Lower lobe of right lung (tissue), 2 donors: Measurements from ENCODE around the gene MDM2. TPM values are rescaled to one million over a fixed set of nuclear protein-coding genes. Genes with fewer than 3 reads are reported as not detected.
"Not testable (repeated sequence)": the region's sequence is repeated elsewhere in the genome, so short reads cannot be mapped to it uniquely, and the experiment has no call there.

Experiments used
- ATAC-seq, 2 donors: fragments of 200-7000 bp; cut with Tn5 transposase; one replicate each; pipeline ENCODE4 v1.9.1; 2020 to 2022; ENCODE audit warnings: mild to moderate bottlenecking in 2 of 2, moderate library complexity in 2 of 2
- DNase-seq: peaks from one replicate; pipeline ENCODE4 v3.0.0-alpha.2; 2020
- H3K27ac ChIP-seq: fragments of 200-600 bp; one replicate; pipeline ENCODE4 v1.8.0; 2022
- H3K27me3 ChIP-seq: fragments of 200-600 bp; one replicate; pipeline ENCODE4 v1.8.0; 2022; ENCODE audit warnings: low read depth
- H3K36me3 ChIP-seq: fragments of 200-600 bp; one replicate; pipeline ENCODE4 v1.8.0; 2022; ENCODE audit warnings: mild to moderate bottlenecking
- H3K4me1 ChIP-seq: fragments of 200-600 bp; one replicate; pipeline ENCODE4 v1.8.0; 2022
- H3K4me3 ChIP-seq: fragments of 200-600 bp; one replicate; pipeline ENCODE4 v1.8.0; 2022; ENCODE audit warnings: mild to moderate bottlenecking
- H3K9me3 ChIP-seq: fragments of 200-600 bp; one replicate; pipeline ENCODE4 v1.8.0; 2022
- CTCF ChIP-seq: fragments of 200-600 bp; IDR thresholded peaks from one replicate; pipeline ENCODE4 v1.8.0; 2022; ENCODE audit warnings: antibody characterized with exemption, mild to moderate bottlenecking
- intact Hi-C: fragments of 100-400 bp; cut with DNase I; formaldehyde crosslinking; loops from one replicate; pipeline ENCODE4 v1.11.0; 2022
- total RNA-seq: library from RNA; stranded (reverse); fragmentation: NEBNext Ultra II Directional; extraction: Animal tissue kit (Norgen Biotek cat#: 25700); gene quantifications from one replicate; pipeline ENCODE4 v1.2.1, GENCODE V29; 2021
- donor health status: DM: no; HTN: yes; CAD: no; lungs with severe emphysema.

MDM2 gene
- total RNA-seq, 1 donor from 2014 or later = 136 TPM

GRCh38 chr12:68809190-68810026 lies 1.4 kb downstream of the MDM2 start:
- Histone ChIP-seq H3K36me3 (peaks cover 52% of the 10 kb centered on the region), H3K9me3 (no peaks in the 10 kb centered on the region), H3K4me3 (peak overlapping the region; percentile 94), H3K4me1 (peaks cover 54% of the 10 kb centered on the region), H3K27ac (peak overlapping the region; percentile 99), H3K27me3 (no peaks in the 10 kb centered on the region)
- intact Hi-C loops = no loop called here
- ATAC-seq = no peak
- no peak for DNase-seq
- no peak for TF ChIP-seq CTCF

DNA sequence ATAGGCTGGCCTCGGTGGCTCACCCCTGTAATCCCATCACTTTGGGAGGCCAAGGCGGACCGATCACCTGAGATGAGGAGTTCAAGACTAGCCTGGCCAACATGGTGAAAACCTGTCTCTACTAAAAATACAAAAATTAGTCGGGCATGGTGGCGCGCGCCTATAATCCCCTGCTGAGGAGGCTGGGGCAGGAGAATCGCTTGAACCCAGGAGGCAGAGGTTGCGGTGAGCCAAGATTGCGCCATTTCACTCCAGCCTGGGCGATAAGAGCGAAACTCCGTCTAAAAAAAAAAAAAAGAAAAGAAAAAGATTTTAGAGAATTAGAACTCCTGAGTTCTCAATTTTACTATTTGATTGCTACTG lies 2.0 kb downstream of the MDM2 start:
- ATAC-seq, H3K9me3 ChIP-seq, H3K27ac ChIP-seq, intact Hi-C loops, H3K27me3 ChIP-seq, DNase-seq: not testable (repeated sequence)
- Histone ChIP-seq H3K4me1 (peaks cover 60% of the 10 kb centered on the region), H3K4me3 (peak overlapping the region; percentile 94), H3K36me3 (peaks cover 58% of the 10 kb centered on the region)

DNA sequence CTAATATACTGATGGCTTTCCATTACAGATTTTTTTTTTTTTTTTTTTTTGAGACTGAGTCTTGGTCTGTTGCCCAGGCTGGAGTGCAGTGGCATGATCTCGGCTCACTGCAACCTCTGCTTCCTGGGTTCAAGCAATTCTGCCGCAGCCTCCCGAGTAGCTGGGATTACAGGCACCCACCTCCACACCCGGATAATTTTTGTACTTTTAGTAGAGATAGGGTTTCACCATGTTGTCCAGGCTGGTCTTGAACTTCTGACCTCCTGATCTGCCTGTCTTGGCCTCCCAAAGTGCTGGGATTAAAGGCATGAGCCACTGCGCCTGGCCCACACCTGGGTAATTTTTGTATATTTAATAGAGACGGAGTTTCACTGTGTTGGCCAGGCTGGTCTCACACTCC lies 3.6 kb downstream of the MDM2 start:
- DNase-seq, H3K27ac ChIP-seq, H3K27me3 ChIP-seq, H3K9me3 ChIP-seq, intact Hi-C loops, ATAC-seq: not testable (repeated sequence)
- Histone ChIP-seq H3K4me1 (peaks cover 74% of the 10 kb centered on the region), H3K36me3 (peaks cover 73% of the 10 kb centered on the region), H3K4me3 (peak overlapping the region; percentile 30)

GRCh38 chr12:68812553-68813241 lies 4.7 kb downstream of the MDM2 start:
- Histone ChIP-seq H3K4me1 (peaks cover 68% of the 10 kb centered on the region), H3K9me3 (no peaks in the 10 kb centered on the region), H3K27ac (no peak overlapping the region), H3K4me3 (peak overlapping the region; percentile 5), H3K36me3 (peaks cover 84% of the 10 kb centered on the region), H3K27me3 (no peaks in the 10 kb centered on the region)
- intact Hi-C loops = no loop called here
- no peak for TF ChIP-seq CTCF
- ATAC-seq = no peak
- DNase-seq = no peak

DNA sequence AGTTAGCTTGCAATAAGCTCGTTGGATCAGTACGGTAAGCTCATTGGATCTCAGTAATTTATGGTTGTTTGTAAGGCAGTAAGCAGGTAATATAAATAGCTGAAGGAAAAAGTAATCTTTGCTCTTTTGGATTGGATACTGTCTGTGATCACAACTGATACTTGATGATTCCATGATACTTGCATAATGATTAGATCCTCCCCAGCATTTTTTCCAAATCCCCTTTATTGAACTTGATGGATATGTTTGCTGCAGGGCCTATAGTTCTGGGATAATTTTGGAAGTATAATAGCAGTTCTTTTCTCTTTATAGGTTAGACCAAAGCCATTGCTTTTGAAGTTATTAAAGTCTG lies 5.2 kb downstream of the MDM2 start:
- Histone ChIP-seq H3K4me1 (peaks cover 68% of the 10 kb centered on the region), H3K4me3 (no peak overlapping the region), H3K36me3 (peaks cover 90% of the 10 kb centered on the region), H3K27ac (no peak overlapping the region), H3K27me3 (no peaks in the 10 kb centered on the region), H3K9me3 (no peaks in the 10 kb centered on the region)
- no peak for TF ChIP-seq CTCF
- no peak for ATAC-seq
- intact Hi-C loops = no loop called here
- DNase-seq = no peak

DNA sequence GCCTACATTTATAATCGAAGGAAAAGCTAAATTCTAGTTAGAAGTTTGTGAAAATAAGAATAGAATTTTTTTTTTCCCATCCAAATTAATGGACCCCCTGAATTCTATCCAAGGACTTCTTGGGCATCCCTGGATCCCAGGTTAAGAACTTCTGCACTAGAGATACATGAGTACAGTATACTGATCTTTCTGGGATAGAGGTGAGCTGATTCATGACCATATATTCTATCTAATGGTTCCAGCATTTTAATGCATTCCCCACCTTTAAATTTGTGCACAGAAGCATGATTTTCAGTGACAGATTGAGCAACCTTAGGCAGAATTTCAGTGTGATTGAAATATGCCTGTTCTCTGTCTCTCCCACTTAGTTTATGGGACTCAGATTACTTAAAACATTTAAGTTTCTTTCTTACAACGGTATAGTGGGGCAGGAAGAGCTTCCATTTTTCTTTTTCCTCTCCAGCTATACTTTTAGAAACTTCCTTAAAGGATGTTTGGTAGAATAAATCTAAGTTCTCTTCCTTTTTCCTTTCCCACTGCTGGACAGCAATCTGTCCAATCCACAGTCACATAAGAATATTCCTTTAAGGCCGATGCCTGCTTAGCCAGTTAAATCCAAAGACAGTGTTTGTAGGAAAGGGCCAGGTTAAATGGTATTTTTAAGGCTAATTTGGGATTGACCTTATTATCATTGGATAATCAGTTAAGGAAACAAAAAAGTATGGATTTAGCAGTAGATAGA lies 6.7 kb downstream of the MDM2 start:
- Histone ChIP-seq H3K4me3 (peak overlapping the region; percentile 4), H3K36me3 (peaks cover 99% of the 10 kb centered on the region), H3K4me1 (peaks cover 63% of the 10 kb centered on the region), H3K27me3 (no peaks in the 10 kb centered on the region), H3K9me3 (no peaks in the 10 kb centered on the region), H3K27ac (no peak overlapping the region)
- intact Hi-C loops = no loop called here
- no peak for TF ChIP-seq CTCF
- ATAC-seq (no peak), DNase-seq (no peak)
